Pancreas (tissue), 10 donors: ENCODE results near the gene HCRT. TPM values are rescaled to one million over a fixed set of nuclear protein-coding genes. Genes with fewer than 3 reads are reported as not detected.
"Not testable (repeated sequence)": the region's sequence is repeated elsewhere in the genome, so short reads cannot be mapped to it uniquely, and the experiment has no call there.

Experiments
- ATAC-seq, 4 donors: fragments of 200-7000 bp; cut with Tn5 transposase; one replicate each; pipeline versions ENCODE4 v1.8.0 to v1.9.1; 2020; ENCODE audit warnings: mild to moderate bottlenecking in 4 of 4, moderate library complexity in 4 of 4
- DNase-seq, 6 donors: peaks; one replicate each; pipeline ENCODE4 v3.0.0-alpha.2; 2020
- FAIRE-seq: peaks from 2 replicates; lab custom pipeline; 2012; peaks lifted over from hg19 to GRCh38; lab: Jason Lieb, UNC
- H3K27ac ChIP-seq, 4 donors: fragments of 200-600 bp; sonication (generic); 1 replicate in 3 of 4; 2 replicates in 1 of 4; pipeline versions ENCODE4 v1.5.0 to v1.8.0; 2020
- H3K27me3 ChIP-seq, 4 donors: fragments of 200-600 bp; one replicate each; pipeline ENCODE4 v1.8.0; 2021
- H3K36me3 ChIP-seq, 3 donors: fragments of 200-600 bp; sonication (generic) in 1 of 3; one replicate each; pipeline versions ENCODE4 v1.5.0 to v1.8.0; 2020 to 2021
- H3K4me1 ChIP-seq, 3 donors: fragments of 200-600 bp; one replicate each; pipeline ENCODE4 v1.8.0; 2021
- H3K4me3 ChIP-seq, 4 donors: fragments of 200-600 bp; sonication (generic) in 2 of 4; one replicate each; pipeline versions ENCODE4 v1.5.0 to v1.8.0; 2020 to 2021
- H3K9me3 ChIP-seq, 4 donors: fragments of 200-600 bp; one replicate each; pipeline ENCODE4 v1.8.0; 2021
- WGBS, 2 donors: extraction: QIAGEN DNeasy Blood & Tissue Kit; methylation state at CpG; one replicate each; pipeline ENCODE4 v1.1.7; 2013; 5-methylcytosine and 5-hydroxymethylcytosine counted together
- intact Hi-C, 3 donors: fragments of 100-400 bp; cut with DNase I; formaldehyde crosslinking; loops; one replicate each; pipeline versions ENCODE4 v1.11.1 to v1.14.2; 2022
- polyA plus RNA-seq, 2 donors: library from polyadenylated mRNA; stranded (reverse); fragments of 200-250 nt; gene quantifications; one replicate each; pipeline ENCODE4 v1.2.3, GENCODE V29; 2013
- total RNA-seq, 6 donors: library from RNA; stranded (reverse); fragmentation: NEBNext Ultra II Directional in 4 of 6; extraction: Animal tissue kit (Norgen Biotek cat#: 25700) in 4 of 6; gene quantifications; one replicate each; pipeline versions ENCODE4 v1.2.1 to v1.2.4, GENCODE V29; 2021 to 2023
- TF ChIP-seq, protein P1 (sequence below), 4 donors: fragments of 200-600 bp; sonication (generic) in 3 of 4; IDR thresholded peaks; one replicate each; pipeline versions ENCODE4 v1.5.0 to v1.8.0; 2021; ENCODE audit warnings: antibody characterized with exemption in 4 of 4
- donor health status: healthy with polysubstance abuse.
- donor health status: DM: no; HTN: no; CAD: no; lungs with moderate emphysema.
- donor health status: DM: no; HTN: no; CAD: no.
- donor health status: control.
- donor health status: control.
- donor health status: Bipolar disorder and iron deficiency.
- donor health status: DM: yes; HTN: yes; CAD: no.
- donor health status: DM: no; HTN: no; CAD: no.
- donor health status: DM: no; HTN: no; CAD: no.
- donor health status: DM: yes; HTN: yes; CAD: no.

Gene HCRT
- total and polyA plus RNA-seq, 8 donors: not detected

GRCh38 chr17:42141382-42141781, 43.9 kb downstream of the HCRT start:
- ATAC-seq: peak in 1 of 4 donors; percentile 34
- Histone ChIP-seq H3K27ac (no peak overlapping the region), H3K4me1 (peaks cover 20 to 29% (median 24%) of the 10 kb centered on the region in 3 donors), H3K4me3 (no peak overlapping the region), H3K36me3 (no peaks in the 10 kb centered on the region), H3K27me3 (no peaks in the 10 kb centered on the region), H3K9me3 (no peaks in the 10 kb centered on the region)
- TF ChIP-seq, protein P1, sequence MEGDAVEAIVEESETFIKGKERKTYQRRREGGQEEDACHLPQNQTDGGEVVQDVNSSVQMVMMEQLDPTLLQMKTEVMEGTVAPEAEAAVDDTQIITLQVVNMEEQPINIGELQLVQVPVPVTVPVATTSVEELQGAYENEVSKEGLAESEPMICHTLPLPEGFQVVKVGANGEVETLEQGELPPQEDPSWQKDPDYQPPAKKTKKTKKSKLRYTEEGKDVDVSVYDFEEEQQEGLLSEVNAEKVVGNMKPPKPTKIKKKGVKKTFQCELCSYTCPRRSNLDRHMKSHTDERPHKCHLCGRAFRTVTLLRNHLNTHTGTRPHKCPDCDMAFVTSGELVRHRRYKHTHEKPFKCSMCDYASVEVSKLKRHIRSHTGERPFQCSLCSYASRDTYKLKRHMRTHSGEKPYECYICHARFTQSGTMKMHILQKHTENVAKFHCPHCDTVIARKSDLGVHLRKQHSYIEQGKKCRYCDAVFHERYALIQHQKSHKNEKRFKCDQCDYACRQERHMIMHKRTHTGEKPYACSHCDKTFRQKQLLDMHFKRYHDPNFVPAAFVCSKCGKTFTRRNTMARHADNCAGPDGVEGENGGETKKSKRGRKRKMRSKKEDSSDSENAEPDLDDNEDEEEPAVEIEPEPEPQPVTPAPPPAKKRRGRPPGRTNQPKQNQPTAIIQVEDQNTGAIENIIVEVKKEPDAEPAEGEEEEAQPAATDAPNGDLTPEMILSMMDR (IDR thresholded peaks at IDR 0.05): no peak
- WGBS, 2 donors: 84 to 88% methylated on average over 8 of the region's 8 CpGs
- no peak for DNase-seq
- FAIRE-seq: no peak
- intact Hi-C loops: no loop called here

- H3K27ac ChIP-seq, H3K9me3 ChIP-seq, ATAC-seq, DNase-seq, intact Hi-C loops, H3K36me3 ChIP-seq, H3K4me3 ChIP-seq, FAIRE-seq, H3K27me3 ChIP-seq: not testable (repeated sequence)
- WGBS, 2 donors: 98% methylated on average over 7 of the region's 7 CpGs
- peaks cover 20 to 30% (median 29%) of the 10 kb centered on the region in 3 donors for H3K4me1 ChIP-seq
Measured at GRCh38 chr17:42140690-42141089, 44.6 kb downstream of the HCRT start.

DNA sequence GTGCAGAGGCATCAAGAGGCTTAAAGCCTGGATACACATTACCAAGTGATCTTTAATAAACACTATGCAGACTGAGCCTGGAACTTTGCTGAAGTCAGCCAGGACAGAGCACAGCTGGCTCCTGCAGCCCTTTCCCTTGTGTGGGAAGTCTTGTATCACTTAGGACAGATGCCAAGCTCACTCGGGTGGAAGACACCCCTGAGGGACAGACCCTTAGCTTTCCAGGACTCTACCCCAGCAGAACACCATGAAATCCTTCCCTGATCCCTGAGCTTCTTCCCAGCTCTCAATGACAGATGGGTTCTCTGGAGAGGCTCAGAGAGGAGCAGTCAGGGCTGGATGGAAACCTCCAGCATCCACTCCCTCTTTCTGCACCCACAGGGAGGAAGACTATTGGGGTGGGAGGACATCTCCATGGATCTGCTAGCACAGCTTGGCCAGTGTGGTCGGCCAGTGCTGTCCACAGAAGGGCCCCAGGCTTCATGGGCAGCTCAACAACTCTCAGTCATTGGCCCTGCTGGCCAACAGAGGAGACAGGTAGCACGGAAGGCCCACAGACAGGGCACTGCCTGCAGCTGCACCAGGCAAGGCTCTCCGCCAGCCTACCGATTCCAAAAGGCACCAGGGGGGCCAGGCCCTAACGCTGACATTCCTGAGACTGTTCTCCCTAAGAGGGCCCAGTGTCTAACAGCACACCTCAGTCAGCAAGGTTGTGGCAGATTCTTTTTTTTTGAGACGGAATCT, 46.3 kb downstream of the HCRT start:
- Histone ChIP-seq H3K36me3 (no peaks in the 10 kb centered on the region), H3K4me1 (peaks cover 36 to 46% (median 46%) of the 10 kb centered on the region in 3 donors), H3K27me3 (no peaks in the 10 kb centered on the region), H3K4me3 (no peak overlapping the region), H3K9me3 (no peaks in the 10 kb centered on the region), H3K27ac (peak overlapping the region in 2 of 4 donors; percentile 4 to 33)
- no peak for FAIRE-seq
- intact Hi-C loops: no loop called here
- DNase-seq: no peak
- no peak for ATAC-seq
- TF ChIP-seq, protein P1 (IDR thresholded peaks at IDR 0.05): no peak
- 36 to 50% methylated on average over 7 of the region's 7 CpGs for WGBS, 2 donors

GRCh38 chr17:42136654-42137051, 48.6 kb downstream of the HCRT start:
- no peaks in the 10 kb centered on the region for H3K9me3 ChIP-seq
- TF ChIP-seq, protein P1 (IDR thresholded peaks at IDR 0.05): no peak
- intact Hi-C loops: no loop called here
- H3K27me3 ChIP-seq: no peaks in the 10 kb centered on the region
- FAIRE-seq (no peak), ATAC-seq (no peak), DNase-seq (no peak)
- no peaks in the 10 kb centered on the region for H3K36me3 ChIP-seq
- H3K27ac ChIP-seq: peak overlapping the region; percentile 65 to 97 (median 92)
- H3K4me1 ChIP-seq: peaks cover 45 to 64% (median 51%) of the 10 kb centered on the region in 3 donors
- peak overlapping the region in 3 of 4 donors; percentile 11 to 36 (median 31) for H3K4me3 ChIP-seq
- WGBS, 2 donors: 19 to 30% methylated on average over 3 of the region's 3 CpGs

- H3K4me3 ChIP-seq: peak overlapping the region in 3 of 4 donors; percentile 11 to 36 (median 31)
- 5 to 6% methylated on average over 15 of the region's 15 CpGs for WGBS, 2 donors
- no peaks in the 10 kb centered on the region for H3K9me3 ChIP-seq
- TF ChIP-seq, protein P1 (IDR thresholded peaks at IDR 0.05): no peak
- no peaks in the 10 kb centered on the region for H3K36me3 ChIP-seq
- peak overlapping the region; percentile 78 to 97 (median 92) for H3K27ac ChIP-seq
- DNase-seq (peak; percentile 82 to 93 (median 92)), FAIRE-seq (peak; percentile 34), ATAC-seq (peak; percentile 83 to 91 (median 88))
- intact Hi-C loops: no loop called here
- H3K4me1 ChIP-seq: peaks cover 45 to 66% (median 51%) of the 10 kb centered on the region in 3 donors
- no peaks in the 10 kb centered on the region for H3K27me3 ChIP-seq
Measured at GRCh38 chr17:42135664-42136653, 49.3 kb downstream of the HCRT start.
